Umbilical cord (tissue), 2 donors: ENCODE results near the gene LGALS7. TPM values are rescaled to one million over a fixed set of nuclear protein-coding genes. Genes with fewer than 3 reads are reported as not detected.
"Not testable (repeated sequence)": the region's sequence is repeated elsewhere in the genome, so short reads cannot be mapped to it uniquely, and the experiment has no call there.

Experiments
- DNase-seq: peaks from one replicate; pipeline ENCODE4 v3.0.0-alpha.2; 2015; ENCODE audit warnings: low spot score
- total RNA-seq: library from RNA; depleted of rRNA; stranded (reverse); fragments of >200 nt; gene quantifications from one replicate; pipeline ENCODE4 v1.2.3, GENCODE V29; 2014; ENCODE audit warnings: low replicate concordance; ENCODE audit not compliant: insufficient read depth

The LGALS7 gene
- total RNA-seq, 1 donor from 2014 or later: 4.3 TPM

GRCh38 chr19:38800577-38801347 lies 27.4 kb upstream of the LGALS7 start:
- no peak for DNase-seq

- DNase-seq: no peak
Observed at GRCh38 chr19:38799104-38799503, 25.8 kb upstream of the LGALS7 start.

GRCh38 chr19:38797781-38798180 lies 24.5 kb upstream of the LGALS7 start:
- DNase-seq: not testable (repeated sequence)

- no peak for DNase-seq
Observed at GRCh38 chr19:38796154-38796553, 22.8 kb upstream of the LGALS7 start.

GRCh38 chr19:38795549-38795948 lies 22.2 kb upstream of the LGALS7 start:
- no peak for DNase-seq

- DNase-seq: no peak
Observed at GRCh38 chr19:38793671-38794070, 20.4 kb upstream of the LGALS7 start.

- DNase-seq: peak; percentile 49
Observed at GRCh38 chr19:38793177-38793576, 19.9 kb upstream of the LGALS7 start.

- peak; percentile 41 for DNase-seq
Observed at GRCh38 chr19:38792250-38793111, 19.2 kb upstream of the LGALS7 start.

GRCh38 chr19:38791451-38792064 lies 18.2 kb upstream of the LGALS7 start:
- not testable (repeated sequence) for DNase-seq

- not testable (repeated sequence) for DNase-seq
Observed at GRCh38 chr19:38790507-38791403, 17.4 kb upstream of the LGALS7 start.

- no peak for DNase-seq
Observed at GRCh38 chr19:38788478-38789243, 15.3 kb upstream of the LGALS7 start, which contains the start of gene LGALS7B. LGALS7B (plus strand) TSS chr19:38789200; CDS start chr19:38789227, 27 bp downstream.

GRCh38 chr19:38786572-38787265 lies 13.4 kb upstream of the LGALS7 start:
- DNase-seq: peak; percentile 42

- not testable (repeated sequence) for DNase-seq
Observed at GRCh38 chr19:38786061-38786460, 12.7 kb upstream of the LGALS7 start.

- no peak for DNase-seq
Observed at GRCh38 chr19:38785187-38785699, 11.9 kb upstream of the LGALS7 start.

GRCh38 chr19:38784224-38784623 lies 10.9 kb upstream of the LGALS7 start:
- no peak for DNase-seq

GRCh38 chr19:38782212-38782611 lies 8.9 kb upstream of the LGALS7 start:
- not testable (repeated sequence) for DNase-seq

GRCh38 chr19:38781058-38781457 lies 7.7 kb upstream of the LGALS7 start:
- DNase-seq: no peak

- DNase-seq: no peak
Observed at GRCh38 chr19:38780443-38780842, 7.1 kb upstream of the LGALS7 start.

GRCh38 chr19:38778733-38779132 lies 5.4 kb upstream of the LGALS7 start:
- no peak for DNase-seq
